Activated CD4-positive, CD25-positive, alpha-beta regulatory T cell treated with anti-CD3 and anti-CD28 coated beads, Interleukin-2, amount 50 U/mL, for 16 hours (primary cell): ENCODE data around the gene CFC1B.
"Not testable (repeated sequence)": the region's sequence is repeated elsewhere in the genome, so short reads cannot be mapped to it uniquely, and the experiment has no call there.

Experiments
- DNase-seq: peaks from one replicate; pipeline ENCODE4 v3.0.0-alpha.2; 2020; ENCODE audit warnings: low read depth, low spot score

Gene CFC1B

DNA sequence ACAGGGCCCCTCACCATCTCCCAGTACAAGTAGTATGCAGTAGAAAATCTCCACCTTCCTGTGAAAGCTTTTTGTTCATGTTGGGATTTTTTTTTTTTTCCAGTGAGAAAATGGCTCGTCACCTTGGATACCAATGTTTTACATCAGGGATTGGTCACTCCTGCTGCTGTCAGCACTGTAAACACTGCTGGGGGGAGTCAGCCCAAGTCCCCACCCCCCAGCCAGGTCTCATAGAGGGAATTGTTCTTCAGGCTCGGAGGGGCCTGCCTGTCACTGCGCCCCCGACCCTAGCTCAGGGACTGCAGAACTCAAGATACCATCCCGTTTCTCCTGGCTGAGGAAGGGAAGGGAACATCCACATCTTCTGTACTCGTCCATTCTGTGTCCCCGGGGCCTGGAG lies at the start of gene CFC1B:
Gene CFC1B, plus strand, starts transcription at position 231 of the 400 bp plus-strand sequence. CDS start 263 bp downstream, outside the sequence.
- not testable (repeated sequence) for DNase-seq

DNA sequence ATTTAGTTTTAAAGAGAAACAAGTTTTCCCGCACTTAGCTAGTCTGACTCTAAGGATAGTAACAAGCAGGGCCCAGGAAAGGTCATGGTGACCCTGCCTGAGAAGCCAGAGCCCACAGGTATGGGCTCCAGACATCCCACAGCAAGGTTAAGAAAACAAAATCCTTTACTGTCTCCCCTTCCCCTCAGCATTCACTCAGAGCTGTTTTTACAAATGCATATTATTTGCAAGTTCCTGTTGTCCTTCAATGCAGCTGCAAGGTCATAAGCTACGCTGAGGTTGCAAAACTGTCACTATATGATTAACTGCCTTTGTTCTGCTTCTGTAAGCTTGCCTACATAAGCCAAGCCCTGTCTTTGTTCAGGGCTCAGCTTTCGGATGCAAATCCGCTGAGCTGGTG lies 29.9 kb upstream of the CFC1B start:
- not testable (repeated sequence) for DNase-seq

- not testable (repeated sequence) for DNase-seq
These were observed 11.8 kb upstream of the CFC1B start, which contains the start of gene POTEI for GRCh38 chr2:130509228-130509627. Gene POTEI, minus strand, starts transcription at chr2:130509328. Its CDS starts 93 bp downstream, at chr2:130509235.

DNA sequence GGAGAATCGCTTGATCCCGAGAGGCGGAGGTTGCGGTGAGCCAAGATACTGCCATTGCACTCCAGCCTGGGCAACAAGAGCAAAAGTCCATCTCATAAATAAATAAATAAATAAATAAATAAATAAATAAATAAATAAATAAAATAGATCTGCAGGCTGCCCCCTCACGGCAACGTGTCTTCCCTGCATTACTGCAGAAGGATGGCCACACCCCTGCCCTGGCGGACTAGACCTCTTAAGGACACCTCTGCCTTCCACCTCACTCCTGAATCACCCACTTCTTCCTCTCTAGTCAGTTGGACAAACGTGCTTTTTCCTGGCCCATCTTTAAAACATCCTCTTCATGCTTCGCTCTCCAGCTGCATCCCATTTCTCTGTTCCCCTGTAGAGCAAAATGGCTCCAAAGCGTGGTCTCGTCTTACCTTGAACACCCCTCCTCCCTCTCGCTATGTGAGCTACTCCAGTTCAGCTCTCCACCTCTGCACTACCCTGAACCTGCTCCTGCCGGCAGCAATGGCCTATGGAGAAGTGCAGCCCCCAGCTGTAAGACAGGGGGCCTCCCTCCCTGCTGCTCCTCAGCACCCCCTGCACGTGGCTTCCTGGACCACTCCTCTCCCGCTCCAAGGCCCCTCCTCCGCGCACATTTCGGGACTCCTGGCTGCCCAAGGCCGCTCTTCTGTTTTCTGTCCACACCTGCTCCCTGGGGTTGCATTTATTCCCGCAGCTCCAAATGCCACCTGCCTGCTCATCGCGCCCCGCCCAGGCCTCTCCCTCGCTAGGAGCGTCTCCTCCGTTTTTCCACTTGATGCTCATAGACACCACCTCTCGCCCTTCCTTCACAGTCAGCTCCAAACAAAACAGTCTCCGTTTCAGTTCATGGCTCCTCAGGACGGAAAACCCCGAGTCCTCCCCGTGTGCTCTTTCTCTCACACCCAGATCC lies 9.9 kb upstream of the CFC1B start:
- DNase-seq, result not testable (repeated sequence)

DNA sequence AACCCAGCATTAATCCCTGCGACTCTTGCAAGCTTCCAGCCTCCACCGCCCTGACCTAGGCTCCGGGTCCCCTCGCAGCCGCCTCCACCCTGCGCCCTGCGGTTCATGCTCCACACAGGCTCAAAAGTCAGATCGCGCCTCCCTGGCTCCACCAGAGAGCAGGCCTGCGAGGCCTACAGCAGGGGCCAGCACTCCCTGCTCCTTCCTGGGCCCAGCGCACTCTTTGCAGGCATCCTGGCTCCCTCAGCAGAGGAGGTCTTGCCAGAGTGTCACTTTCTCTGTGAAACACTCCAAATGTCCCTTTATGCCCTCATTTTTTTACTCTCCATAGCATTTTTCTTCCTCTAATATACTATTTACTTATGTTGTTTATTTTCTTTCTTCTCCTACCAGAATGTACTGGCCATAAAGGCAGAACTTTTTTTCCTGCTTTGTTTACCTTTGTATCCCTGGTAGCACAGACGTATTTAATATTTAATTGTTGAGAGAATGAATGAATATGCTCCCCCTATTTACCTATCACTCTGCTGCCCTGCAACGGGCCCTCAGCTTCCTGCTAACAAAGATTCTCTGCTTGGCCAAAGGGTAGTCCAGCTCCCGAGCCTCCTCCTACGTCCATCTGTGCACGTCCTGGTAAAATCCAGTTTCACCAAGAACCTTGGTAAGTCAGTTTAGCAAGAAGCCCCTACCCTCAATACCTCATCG lies 9.1 kb upstream of the CFC1B start:
- DNase-seq, result not testable (repeated sequence)

DNA sequence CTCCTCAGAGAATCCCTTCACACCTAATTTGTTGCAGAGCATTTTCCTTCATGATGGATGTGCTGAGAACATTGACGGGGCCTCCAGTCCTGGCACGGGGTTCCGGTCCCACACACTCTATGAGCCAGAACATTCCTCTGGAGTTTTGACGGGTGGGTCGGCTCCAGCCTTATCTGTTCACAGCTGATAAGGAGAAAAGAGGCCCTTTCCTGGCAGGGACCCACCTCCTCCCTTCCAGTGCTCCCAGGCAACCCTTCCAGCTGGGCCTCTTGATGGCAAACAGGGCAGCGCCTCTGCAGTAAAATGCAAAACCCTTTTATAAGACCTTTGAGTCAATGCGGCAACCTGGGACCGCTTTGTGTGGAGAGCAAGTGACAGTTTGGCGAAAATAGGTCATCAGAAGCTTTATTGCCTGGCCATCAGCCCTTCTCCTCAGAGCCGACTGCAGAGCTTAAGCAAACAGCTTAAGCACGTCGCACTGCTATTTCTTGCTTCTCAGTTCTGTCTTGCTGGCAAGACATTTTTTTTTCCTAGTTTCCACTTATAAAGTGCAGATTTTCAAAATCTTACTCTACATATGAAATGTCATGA lies 2.4 kb upstream of the CFC1B start:
- DNase-seq, result not testable (repeated sequence)

DNA sequence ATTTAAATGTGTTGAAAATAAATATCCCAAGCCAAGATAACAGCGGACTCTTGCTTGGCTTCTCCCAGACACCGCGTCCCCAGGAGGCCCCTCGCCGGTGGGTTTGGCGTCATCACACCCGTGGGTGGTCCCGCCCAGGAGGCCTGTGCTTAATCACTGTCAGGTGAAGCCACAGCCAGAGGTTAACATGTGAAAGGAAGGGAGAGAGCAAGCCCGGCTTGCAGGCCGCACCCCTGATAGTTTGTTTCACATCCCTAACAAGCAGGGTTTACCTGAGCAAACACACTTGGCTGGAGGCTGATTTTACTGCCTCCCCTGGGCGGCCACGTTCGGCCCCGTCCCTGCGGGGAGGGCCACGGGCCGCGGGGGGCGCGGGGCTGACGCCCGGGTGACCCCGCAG lies 1.4 kb downstream of the CFC1B start:
- DNase-seq, result not testable (repeated sequence)

GRCh38 chr2:130527365-130527967 lies 6.4 kb downstream of the CFC1B start:
- DNase-seq, result not testable (repeated sequence)

DNA sequence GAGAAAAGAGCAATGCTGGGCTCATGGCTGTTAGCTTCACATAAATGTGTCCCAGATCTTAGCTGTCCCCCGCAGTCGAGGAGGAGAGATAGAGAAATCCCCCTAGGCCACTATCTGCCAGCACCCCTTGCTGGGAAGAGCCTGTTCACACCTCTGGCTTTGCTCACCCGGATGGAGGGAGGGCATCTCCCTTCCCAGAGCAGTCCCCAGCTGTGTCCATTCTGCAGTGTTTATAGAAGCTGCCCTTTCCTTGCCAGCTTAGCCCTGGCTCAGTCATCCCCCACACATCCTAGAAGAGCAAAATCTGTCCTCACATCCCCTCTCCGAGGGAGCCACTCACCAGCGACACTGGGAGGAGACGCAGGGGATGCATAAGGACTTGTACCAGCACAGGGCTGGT lies 8.5 kb downstream of the CFC1B start:
- not testable (repeated sequence) for DNase-seq

DNA sequence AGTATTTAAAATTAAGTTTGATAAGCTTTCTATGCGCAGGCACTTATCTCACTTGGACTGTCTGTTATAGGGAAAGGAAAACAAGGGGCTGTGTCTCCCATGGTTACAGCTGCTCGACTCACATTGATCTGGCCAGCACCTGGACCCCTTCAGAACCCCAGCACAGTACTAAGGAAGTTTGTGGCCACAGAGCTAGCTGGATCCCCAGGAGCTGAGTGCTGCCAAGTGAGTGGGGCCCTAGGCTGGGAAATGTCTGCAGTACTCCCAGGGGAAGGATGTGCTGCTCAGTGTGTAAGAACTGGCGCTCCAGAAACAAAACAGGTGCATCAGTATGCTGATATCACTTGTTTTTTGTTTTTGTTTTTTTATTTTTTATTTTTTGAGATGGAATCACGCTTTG lies 9.2 kb downstream of the CFC1B start:
- not testable (repeated sequence) for DNase-seq

DNA sequence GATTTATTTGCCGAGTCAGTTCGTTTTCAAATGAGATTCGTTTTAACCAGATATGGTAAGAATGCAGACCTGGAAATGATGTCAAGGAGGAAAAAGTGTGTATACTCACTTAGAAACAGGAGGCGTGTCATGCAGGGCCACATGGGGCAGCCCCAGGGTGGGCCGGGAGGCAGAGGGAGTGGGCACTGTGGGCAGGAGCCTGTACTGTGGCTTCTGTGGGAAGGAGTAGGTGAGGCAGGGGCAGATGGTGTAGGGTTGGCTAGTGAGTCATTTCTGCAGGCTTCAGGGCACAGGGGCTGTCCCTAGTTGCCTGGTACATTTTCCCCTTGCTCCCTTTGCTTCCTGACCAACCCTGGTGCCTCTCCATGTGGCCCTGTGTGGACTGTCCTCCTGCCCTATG lies 10.2 kb downstream of the CFC1B start:
- DNase-seq, result not testable (repeated sequence)

- not testable (repeated sequence) for DNase-seq
These were observed 10.7 kb downstream of the CFC1B start for GRCh38 chr2:130531672-130532071.

DNA sequence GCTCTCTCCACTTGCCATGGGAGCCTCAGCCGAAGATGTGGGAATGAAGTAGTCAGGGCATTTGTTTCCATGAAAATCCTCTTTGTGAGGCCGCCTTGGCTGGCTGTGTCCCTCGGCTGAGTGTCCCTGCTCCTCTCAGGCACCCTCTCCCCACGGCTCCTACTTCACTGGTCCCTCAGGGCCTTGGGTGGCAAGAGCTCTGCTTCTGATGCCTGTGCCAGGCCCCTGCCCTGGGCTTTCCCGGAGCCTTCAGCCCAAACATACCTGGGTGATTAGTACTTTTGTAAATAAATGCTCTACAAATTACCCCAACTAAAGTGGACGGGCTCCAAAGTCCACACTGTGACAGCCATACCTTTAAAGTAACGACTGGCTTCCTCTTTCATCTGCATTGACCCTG lies 15.6 kb downstream of the CFC1B start:
- DNase-seq, result not testable (repeated sequence)

DNA sequence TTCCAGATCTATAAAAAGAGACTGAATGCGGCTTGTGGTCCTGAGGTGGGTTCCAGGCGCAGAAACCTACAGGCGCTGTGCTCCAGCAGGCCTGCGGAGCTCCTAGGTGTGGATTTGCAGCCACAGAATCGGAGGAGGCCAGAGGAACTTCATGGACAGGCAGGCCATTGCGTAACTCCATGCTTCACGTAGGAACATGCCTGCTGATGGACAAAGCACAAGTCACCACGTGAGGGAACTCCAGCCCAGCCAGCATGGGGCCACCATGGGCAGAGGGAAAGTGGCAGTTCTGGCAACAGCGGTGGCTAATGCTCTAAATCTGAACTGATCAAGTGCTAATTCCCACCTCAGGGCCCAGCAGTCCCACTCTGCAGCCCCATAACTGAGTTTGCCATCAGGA lies 17.2 kb downstream of the CFC1B start:
- not testable (repeated sequence) for DNase-seq

- DNase-seq, result not testable (repeated sequence)
These were observed 21.8 kb downstream of the CFC1B start for GRCh38 chr2:130542789-130543188.

DNA sequence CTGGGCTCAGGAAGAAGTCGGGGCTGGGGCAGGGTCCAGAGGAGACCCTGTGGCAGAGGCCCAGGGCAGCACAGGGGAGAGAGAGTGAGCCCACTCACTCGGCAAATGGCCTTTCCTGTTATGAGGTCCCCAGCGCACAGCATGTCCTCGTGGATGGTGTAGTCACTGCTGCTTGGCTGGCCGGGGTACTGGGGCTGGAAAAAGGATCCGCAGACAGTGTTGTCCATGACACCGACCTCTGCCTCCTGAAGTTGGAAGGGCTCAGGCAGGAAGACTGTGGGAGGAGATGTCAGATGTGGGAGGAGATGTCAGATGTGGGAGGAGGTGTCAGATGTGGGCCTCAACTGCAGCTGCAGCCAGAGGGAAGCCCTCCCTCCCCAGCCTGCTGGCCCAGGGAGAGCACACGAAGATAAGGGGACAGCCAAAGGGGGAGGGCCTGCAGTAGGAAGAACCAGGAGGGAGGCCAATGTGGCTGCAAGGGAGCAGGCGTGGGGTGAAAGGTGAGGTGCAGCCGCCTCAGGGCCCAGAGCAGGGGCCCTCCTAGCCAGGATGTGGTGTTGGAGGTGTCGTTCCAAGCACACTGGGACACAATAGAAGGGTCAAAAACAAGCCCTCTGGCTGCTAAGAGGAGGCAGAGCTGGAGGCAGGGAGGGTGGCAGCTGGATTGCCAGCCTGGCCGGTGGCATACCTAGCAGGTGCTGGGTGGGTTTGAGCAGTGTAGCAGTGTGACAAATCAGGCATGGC lies 22.9 kb downstream of the CFC1B start:
- not testable (repeated sequence) for DNase-seq

GRCh38 chr2:130544978-130545377 lies 24.0 kb downstream of the CFC1B start:
- not testable (repeated sequence) for DNase-seq

DNA sequence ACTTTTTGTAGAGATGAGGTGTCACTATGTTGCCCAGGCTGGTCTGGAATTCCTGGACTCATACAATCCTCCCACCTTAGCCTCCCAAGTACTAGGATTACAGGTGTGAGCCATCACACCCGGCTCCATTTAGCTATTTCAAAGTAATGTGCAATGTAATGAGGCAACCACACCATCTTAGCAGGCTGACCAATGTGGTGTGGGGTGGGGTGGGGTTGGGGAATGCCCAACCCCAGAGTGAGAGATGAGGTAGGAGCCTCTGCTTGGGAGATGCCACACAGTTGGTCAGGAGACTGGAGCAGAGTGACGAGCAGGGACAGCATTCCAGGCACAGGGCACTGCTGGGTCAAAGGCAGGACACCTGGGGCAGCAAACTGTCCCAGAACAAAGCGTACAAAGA lies 27.4 kb downstream of the CFC1B start:
- DNase-seq, result not testable (repeated sequence)

- not testable (repeated sequence) for DNase-seq
These were observed 28.5 kb downstream of the CFC1B start for GRCh38 chr2:130549475-130549874.

DNA sequence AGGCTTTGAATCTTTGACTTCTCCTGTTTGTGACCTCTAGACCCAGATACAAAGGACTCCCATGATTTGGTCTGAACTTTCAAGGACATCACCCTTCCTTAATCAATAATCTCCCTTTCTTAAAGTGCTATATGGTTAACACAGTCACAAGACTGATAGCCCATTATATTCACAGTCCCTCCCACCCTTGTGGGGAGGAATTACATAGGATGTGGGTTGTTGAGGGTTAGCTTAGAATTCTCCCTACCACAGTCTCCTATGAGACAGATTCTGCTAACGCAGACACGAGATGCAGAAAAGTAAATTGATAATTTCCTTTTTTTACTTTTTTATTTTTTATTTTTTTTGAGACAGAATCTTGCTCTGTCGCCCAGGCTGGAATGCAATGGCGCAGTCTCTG lies 33.2 kb downstream of the CFC1B start:
- DNase-seq, result not testable (repeated sequence)

DNA sequence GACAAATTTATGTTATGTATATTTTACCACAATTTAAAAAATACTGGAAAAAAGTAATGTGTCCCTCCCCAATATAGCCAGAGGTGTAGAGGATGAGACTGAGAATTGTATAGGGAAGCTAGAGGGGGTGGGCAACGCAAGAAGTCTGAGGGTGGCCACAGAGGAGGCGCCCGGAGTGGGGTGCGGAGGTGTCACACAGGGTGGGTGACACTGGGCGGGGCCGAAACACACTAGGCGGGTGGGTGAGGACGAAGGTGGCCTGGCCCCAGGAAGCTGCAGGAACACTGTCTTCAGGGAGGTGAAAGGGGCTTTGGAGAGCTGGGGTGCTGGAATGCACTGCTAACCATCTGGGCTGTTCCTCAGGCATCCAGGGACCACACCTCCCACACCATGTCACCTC lies 35.4 kb downstream of the CFC1B start:
- not testable (repeated sequence) for DNase-seq
